Activated CD4-positive, alpha-beta memory T cell treated with anti-CD3 and anti-CD28 coated beads for 36 hours (primary cell): ENCODE measurements around the gene ACSF2. TPM values are rescaled to one million over a fixed set of nuclear protein-coding genes. Genes with fewer than 3 reads are reported as not detected.

Experiments
- CTCF ChIA-PET: fragments of 350-600 bp; sonication (Branson Sonifier 250); formaldehyde crosslinking; loops from one replicate; lab custom pipeline; 2021; ENCODE audit warnings: antibody characterized with exemption, inconsistent platforms; lab: Charles Lee
- POLR2A ChIA-PET: fragments of 350-600 bp; sonication (Branson Sonifier 250); formaldehyde crosslinking; loops from one replicate; lab custom pipeline; 2021; ENCODE audit warnings: antibody characterized with exemption; lab: Charles Lee
- DNase-seq: peaks from one replicate; pipeline ENCODE4 v3.0.0-alpha.2; 2020
- H3K27ac Mint-ChIP-seq: one replicate; pipeline ENCODE4 v1.8.0; 2021; ENCODE audit warnings: mixed read lengths
- H3K27me3 Mint-ChIP-seq: one replicate; pipeline ENCODE4 v1.8.0; 2021; ENCODE audit warnings: mixed read lengths
- H3K36me3 Mint-ChIP-seq: one replicate; pipeline ENCODE4 v1.8.0; 2021; ENCODE audit warnings: mixed read lengths
- H3K4me1 Mint-ChIP-seq: one replicate; pipeline ENCODE4 v1.8.0; 2021; ENCODE audit warnings: low read depth, mixed read lengths
- H3K4me3 Mint-ChIP-seq: one replicate; pipeline ENCODE4 v1.8.0; 2021; ENCODE audit warnings: mild to moderate bottlenecking, mixed read lengths
- H3K9me3 Mint-ChIP-seq: one replicate; pipeline ENCODE4 v1.8.0; 2021; ENCODE audit warnings: mixed read lengths
- intact Hi-C: fragments of 100-400 bp; cut with micrococcal nuclease; formaldehyde crosslinking; loops from one replicate; pipeline ENCODE4 v1.15.1; 2023
- total RNA-seq, 2 experiments: library from RNA; stranded (reverse); gene quantifications; one replicate each; pipeline ENCODE4 v1.2.3, GENCODE V29; 2021

The ACSF2 gene
- total RNA-seq, 2 experiments from 2014 or later, result 20.1 to 23.6 TPM

DNA sequence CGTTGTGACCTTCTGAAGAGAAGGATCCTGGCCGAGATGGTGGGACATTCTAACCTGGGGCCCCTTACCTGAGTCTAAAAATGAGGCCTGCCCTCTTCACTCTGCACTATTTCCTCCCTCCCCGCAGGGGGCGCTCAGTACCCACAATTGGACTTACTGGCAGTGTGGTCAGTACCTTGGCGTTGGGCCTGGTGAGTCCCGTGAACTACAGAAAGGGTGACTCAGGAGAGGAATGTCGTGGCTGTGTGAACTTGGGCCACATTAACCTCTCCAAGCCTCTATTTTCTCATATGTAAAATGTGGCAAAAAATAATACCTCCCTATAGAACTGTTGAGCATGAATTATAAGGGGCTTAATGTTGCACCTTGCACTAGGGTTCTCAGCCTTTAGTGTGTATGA lies 56.5 kb downstream of the ACSF2 start:
- peak; percentile 88 for DNase-seq
- ChIA-PET POLR2A (no interaction called here), CTCF (interaction anchor here (0.5 to 3.4 kb wide), 16 partner anchors 18 to 180 kb away, joined by 3 to 19 read pairs (median 3); partner anchors contain the start of gene LRRC59)
- Mint-ChIP-seq H3K9me3 (no peaks in the 10 kb centered on the region), H3K27me3 (no peaks in the 10 kb centered on the region), H3K27ac (no peak overlapping the region), H3K4me3 (no peak overlapping the region), H3K4me1 (peaks cover 26% of the 10 kb centered on the region), H3K36me3 (peaks cover 20% of the 10 kb centered on the region)
- intact Hi-C loops, result loop anchor here (1.0 kb wide), 3 partner anchors 29 to 144 kb away; no protein-coding TSS in a partner anchor

DNA sequence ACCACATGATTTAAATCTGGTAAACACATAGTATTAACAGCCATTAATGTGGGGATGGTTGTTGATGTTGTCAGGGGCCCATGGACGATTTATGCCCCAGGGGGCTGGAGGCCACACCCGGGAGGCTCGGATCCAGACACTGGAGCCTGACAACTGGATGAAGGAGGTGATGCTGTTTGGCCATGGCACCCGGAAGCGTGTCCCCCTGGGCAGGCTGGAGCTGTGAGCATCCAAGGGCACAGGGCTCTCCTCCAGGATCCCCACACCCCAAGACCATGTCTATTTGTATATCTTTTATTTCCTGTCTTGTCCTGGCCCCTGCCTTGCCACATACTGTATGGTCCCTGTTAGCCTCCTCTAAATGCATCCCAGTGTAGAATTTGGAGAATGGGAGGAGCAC lies 57.2 kb downstream of the ACSF2 start:
- H3K27me3 Mint-ChIP-seq, result no peaks in the 10 kb centered on the region
- H3K9me3 Mint-ChIP-seq, result no peaks in the 10 kb centered on the region
- ChIA-PET POLR2A (interaction anchor here (0.6 kb wide), 1 partner anchor 271 kb away, joined by 4 read pairs; no protein-coding TSS in a partner anchor), CTCF (interaction anchor here (0.5 to 3.4 kb wide), 10 partner anchors 17 to 179 kb away, joined by 3 to 19 read pairs (median 3); partner anchors contain the start of gene LRRC59)
- no peak overlapping the region for H3K27ac Mint-ChIP-seq
- intact Hi-C loops, result no loop called here
- no peak overlapping the region for H3K4me3 Mint-ChIP-seq
- H3K36me3 Mint-ChIP-seq, result peaks cover 20% of the 10 kb centered on the region
- DNase-seq, result no peak
- H3K4me1 Mint-ChIP-seq, result peaks cover 28% of the 10 kb centered on the region

DNA sequence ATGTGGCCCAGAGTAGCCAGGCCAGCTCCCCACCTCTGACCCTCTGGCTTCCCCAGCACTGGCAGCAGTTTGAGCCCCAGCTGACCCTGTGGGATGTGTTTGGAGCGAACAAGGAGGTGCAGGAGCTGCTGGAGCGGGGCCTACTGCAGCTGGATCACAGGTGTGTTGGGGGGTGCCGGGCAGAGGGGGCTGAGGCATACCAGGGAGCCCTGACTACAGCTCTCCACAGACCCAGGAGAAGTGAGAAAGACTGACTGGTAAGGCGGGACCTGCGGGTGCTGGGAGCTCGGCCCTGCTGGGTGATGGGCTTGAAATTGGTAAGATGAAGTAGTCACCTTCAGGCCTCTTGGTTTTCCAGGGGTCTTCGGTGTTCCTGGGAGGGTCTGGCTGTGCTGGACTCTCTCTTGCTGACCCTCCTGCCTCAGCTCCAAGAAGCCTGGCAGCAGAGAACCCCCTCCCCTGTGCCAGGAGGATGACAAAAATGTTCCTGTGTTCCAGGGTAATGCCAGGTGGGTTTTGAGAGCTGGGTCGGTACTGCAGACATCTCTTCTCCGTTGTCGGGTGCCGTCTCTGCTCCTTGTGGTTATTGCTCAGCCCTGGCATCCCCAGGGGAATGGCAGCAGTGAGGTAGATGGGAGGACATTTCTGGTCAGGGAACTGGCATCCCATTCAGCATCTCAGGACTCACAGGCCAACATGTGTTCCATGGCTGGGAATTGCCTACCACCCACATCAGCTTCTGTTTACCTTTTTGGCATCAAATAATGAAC lies 58.6 kb downstream of the ACSF2 start:
- Mint-ChIP-seq H3K4me3 (no peak overlapping the region), H3K36me3 (peaks cover 20% of the 10 kb centered on the region), H3K9me3 (no peaks in the 10 kb centered on the region), H3K27me3 (no peaks in the 10 kb centered on the region), H3K4me1 (peaks cover 25% of the 10 kb centered on the region), H3K27ac (no peak overlapping the region)
- intact Hi-C loops, result no loop called here
- DNase-seq, result no peak
- ChIA-PET CTCF (interaction anchor here (0.5 to 3.4 kb wide), 9 partner anchors 13 to 357 kb away, joined by 3 to 19 read pairs (median 3); no protein-coding TSS in a partner anchor), POLR2A (interaction anchor here (0.6 to 0.9 kb wide), 2 partner anchors 28 to 208 kb away, joined by 3 to 4 read pairs; no protein-coding TSS in a partner anchor)

DNA sequence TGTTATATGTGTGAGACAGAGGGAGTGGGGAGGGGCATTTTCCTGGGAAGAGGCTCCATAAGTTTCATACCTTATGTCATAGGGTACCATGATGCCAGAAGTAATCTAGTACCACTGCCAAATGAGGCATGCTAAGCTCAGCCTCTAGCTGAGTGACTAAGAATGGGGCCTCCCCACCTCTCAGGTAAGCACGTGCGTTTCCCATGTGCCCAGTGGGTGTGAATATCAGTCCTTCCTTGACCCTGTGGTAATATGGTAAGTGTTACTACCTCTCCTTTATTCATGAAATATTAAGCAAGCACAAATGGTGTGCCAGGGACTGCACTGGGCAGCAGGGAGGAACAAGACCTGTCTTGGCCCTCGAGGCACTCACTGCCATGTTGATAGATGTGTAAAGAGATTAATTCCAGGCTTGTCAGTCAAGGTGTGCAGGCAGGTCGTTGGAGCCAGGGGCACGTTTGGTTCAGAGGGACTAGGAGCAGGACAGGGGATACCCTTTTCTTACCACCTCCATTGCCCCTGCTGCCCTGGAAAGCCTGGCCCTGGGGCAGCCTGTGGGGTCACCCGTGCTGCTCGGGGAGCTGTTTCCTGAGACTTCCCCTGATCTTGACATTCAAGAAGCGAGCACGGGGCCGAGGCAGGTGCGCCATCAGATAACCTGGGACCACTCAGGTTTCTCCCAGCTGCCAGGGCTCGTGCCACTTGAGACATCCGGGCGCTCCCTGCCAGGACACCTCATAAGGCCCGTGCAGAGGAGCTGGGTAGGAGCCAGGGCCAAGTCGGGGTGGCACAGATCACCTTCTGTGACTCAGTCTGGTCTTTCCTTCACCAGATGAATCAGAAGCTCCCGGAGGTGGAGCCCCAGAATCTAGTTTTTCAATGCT lies 61.4 kb downstream of the ACSF2 start:
- intact Hi-C loops, result no loop called here
- H3K4me1 Mint-ChIP-seq, result peaks cover 12% of the 10 kb centered on the region
- ChIA-PET CTCF (interaction anchor here (0.6 to 1.4 kb wide), 5 partner anchors 8 to 56 kb away, joined by 3 to 4 read pairs (median 4); no protein-coding TSS in a partner anchor), POLR2A (interaction anchor here (0.9 kb wide), 1 partner anchor 55 kb away, joined by 3 read pairs; no protein-coding TSS in a partner anchor)
- no peaks in the 10 kb centered on the region for H3K9me3 Mint-ChIP-seq
- H3K4me3 Mint-ChIP-seq, result no peak overlapping the region
- peaks cover 17% of the 10 kb centered on the region for H3K36me3 Mint-ChIP-seq
- H3K27me3 Mint-ChIP-seq, result no peaks in the 10 kb centered on the region
- peak; percentile 47 for DNase-seq
- no peak overlapping the region for H3K27ac Mint-ChIP-seq

DNA sequence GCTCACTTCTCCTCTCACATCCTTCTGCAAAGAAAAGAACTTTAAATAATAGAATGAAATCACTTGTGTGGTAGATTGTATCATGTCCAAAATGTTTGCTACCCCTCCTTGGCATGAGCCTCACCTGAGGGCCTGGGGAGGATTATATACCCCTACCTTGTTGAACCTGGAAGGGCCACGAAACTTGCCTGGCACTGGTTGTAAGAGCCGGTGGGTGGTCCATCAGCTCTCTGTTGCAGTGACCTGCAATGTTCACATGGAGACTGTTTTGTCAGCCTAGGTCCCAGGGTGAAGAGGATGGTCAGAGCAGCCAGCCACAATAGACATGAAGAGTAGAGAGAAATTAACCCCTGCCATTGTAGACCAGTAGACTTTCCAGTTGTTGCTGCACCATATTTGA lies 62.9 kb downstream of the ACSF2 start:
- Mint-ChIP-seq H3K27ac (no peak overlapping the region), H3K4me1 (peaks cover 8% of the 10 kb centered on the region), H3K27me3 (no peaks in the 10 kb centered on the region), H3K4me3 (no peak overlapping the region), H3K9me3 (no peaks in the 10 kb centered on the region), H3K36me3 (peaks cover 11% of the 10 kb centered on the region)
- no peak for DNase-seq
- ChIA-PET POLR2A (no interaction called here), CTCF (interaction anchor here (1.0 to 1.4 kb wide), 2 partner anchors 9 to 13 kb away, joined by 3 to 4 read pairs; no protein-coding TSS in a partner anchor)
- intact Hi-C loops, result no loop called here

DNA sequence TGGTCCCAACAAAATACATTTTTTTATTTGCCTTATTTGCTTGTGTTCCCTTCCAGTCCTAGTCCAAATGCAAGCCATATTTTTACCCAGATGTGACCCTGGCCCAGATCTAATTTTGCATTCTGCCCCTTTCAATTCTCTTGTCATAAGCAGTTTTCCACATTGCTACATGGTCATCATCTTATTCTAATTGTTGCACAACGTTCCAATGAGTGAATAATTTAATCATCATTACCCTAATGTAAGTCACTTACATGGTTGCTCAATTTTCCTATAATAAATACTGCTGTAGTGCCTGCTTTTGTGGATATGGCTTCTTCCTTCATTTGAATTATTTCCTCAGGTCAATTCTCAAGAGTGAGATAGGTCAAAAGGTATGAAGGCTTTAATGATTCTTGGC lies 65.5 kb downstream of the ACSF2 start:
- Mint-ChIP-seq H3K4me3 (no peak overlapping the region), H3K27me3 (peaks cover under 1% of the 10 kb centered on the region)

DNA sequence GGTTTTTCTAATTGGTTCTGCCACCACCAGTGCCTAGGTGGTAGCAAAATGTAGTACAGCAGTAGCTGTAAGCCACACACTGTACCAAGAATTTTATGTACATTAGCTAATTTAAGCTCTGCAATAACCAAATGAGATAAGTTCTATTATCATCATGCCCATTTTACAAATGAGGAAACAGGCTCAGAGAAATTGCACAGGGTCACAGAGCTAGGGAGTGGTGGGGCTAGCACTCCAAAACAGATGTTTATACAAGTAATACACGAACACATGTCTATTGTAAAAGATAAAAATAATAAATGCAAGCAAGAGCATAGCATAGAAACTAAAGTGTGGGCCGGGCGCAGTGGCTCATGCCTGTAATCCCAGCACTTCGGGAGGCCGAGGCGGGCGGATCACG lies 66.2 kb downstream of the ACSF2 start:
- ChIA-PET CTCF (interaction anchor here (0.7 to 2.3 kb wide), 2 partner anchors 9 to 13 kb away, joined by 4 to 8 read pairs; no protein-coding TSS in a partner anchor), POLR2A (no interaction called here)
- H3K9me3 Mint-ChIP-seq, result no peaks in the 10 kb centered on the region
- intact Hi-C loops, result no loop called here
- H3K4me1 Mint-ChIP-seq, result peaks cover 8% of the 10 kb centered on the region
- no peak overlapping the region for H3K4me3 Mint-ChIP-seq
- peaks cover 2% of the 10 kb centered on the region for H3K27me3 Mint-ChIP-seq
- H3K27ac Mint-ChIP-seq, result no peak overlapping the region
- DNase-seq, result no peak
- no peaks in the 10 kb centered on the region for H3K36me3 Mint-ChIP-seq

More for the DNA sequence above, 65.5 kb downstream of the ACSF2 start:
- Mint-ChIP-seq H3K9me3 (no peaks in the 10 kb centered on the region), H3K27ac (no peak overlapping the region), H3K4me1 (peaks cover 8% of the 10 kb centered on the region), H3K36me3 (no peaks in the 10 kb centered on the region)
- ChIA-PET POLR2A (no interaction called here), CTCF (no interaction called here)
- intact Hi-C loops, result no loop called here
- no peak for DNase-seq

DNA sequence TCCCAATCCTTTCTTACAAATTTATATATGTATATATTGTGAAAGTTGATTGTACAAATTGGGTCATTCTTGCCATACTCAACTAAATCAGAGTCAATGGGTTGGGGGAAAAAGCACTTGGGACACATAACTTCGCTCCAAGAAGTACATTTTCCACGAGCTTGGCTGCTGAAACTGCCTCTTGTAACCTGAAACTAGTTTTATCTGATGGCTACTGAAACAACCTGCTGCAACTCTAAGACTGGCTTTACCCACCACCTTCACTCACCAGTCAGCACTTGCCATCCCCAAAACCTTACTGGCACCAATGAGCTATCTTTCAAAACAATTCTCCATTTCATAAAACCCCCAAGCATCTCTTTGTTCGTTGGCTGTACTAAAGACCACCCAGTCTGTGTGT lies 67.7 kb downstream of the ACSF2 start:
- H3K4me3 Mint-ChIP-seq, result no peak overlapping the region
- ChIA-PET POLR2A (no interaction called here), CTCF (interaction anchor here (2.3 kb wide), 1 partner anchor 14 kb away, joined by 8 read pairs; no protein-coding TSS in a partner anchor)
- no peaks in the 10 kb centered on the region for H3K4me1 Mint-ChIP-seq
- intact Hi-C loops, result no loop called here
- H3K27ac Mint-ChIP-seq, result no peak overlapping the region
- no peaks in the 10 kb centered on the region for H3K36me3 Mint-ChIP-seq
- peaks cover 2% of the 10 kb centered on the region for H3K27me3 Mint-ChIP-seq
- DNase-seq, result no peak
- no peaks in the 10 kb centered on the region for H3K9me3 Mint-ChIP-seq

DNA sequence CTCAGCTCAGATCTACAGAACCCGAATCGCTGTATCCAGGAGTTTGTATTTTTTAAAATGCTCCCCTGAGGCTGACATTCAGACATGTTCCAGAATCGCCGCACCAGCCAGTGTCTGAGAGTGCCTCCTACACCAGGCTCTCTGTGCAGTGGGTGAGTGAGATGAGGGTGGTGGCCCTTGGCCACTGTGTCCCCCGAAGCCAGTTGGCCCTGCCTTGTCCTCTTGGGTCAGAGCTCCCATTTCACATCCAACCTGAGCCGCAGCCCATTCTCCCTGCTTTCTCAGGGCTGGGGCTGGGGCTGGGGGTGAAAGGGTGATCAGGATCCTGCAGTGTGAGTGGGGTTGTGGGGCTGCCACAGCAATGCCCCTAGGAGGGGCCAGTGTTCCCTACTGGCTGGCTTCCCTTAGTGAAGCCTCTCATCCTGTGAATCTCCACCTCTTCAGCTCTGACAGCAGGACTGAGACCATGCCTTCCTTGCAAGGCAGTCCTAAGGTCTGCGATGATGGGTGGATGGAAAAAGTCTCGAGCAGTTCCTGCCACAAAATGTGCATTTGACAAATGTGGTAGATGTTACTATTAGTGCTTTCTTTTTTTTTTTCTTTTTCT lies 69.3 kb downstream of the ACSF2 start:
- Mint-ChIP-seq H3K27ac (no peak overlapping the region), H3K4me1 (no peaks in the 10 kb centered on the region), H3K4me3 (no peak overlapping the region), H3K27me3 (peaks cover 2% of the 10 kb centered on the region), H3K9me3 (no peaks in the 10 kb centered on the region), H3K36me3 (no peaks in the 10 kb centered on the region)
- POLR2A ChIA-PET, result no interaction called here
- no peak for DNase-seq
- CTCF ChIA-PET, result no interaction called here
- intact Hi-C loops, result no loop called here

DNA sequence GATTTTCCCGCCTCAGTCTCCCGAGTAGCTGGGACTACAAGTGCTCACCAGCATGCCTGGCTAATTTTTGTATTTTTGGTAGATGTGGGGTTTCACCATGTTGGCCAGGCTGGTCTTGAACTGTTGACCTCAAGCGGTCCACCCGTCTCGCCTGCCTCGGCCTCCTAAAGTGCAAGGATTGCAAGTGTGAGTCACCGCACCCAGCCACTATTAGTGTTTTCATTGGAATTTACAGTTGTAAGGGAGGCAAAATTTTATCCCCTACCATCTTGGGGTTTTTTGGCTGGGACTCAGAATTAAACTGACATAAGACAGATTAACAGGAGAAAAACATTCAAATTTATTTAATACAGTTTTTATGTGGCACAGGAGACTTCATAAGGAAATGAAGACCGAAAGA lies 69.9 kb downstream of the ACSF2 start:
- H3K4me3 Mint-ChIP-seq, result no peak overlapping the region
- H3K9me3 Mint-ChIP-seq, result no peaks in the 10 kb centered on the region
- DNase-seq, result no peak
- peaks cover 2% of the 10 kb centered on the region for H3K27me3 Mint-ChIP-seq
- CTCF ChIA-PET, result no interaction called here
- H3K27ac Mint-ChIP-seq, result no peak overlapping the region
- intact Hi-C loops, result no loop called here
- H3K36me3 Mint-ChIP-seq, result no peaks in the 10 kb centered on the region
- no peaks in the 10 kb centered on the region for H3K4me1 Mint-ChIP-seq
- POLR2A ChIA-PET, result no interaction called here

DNA sequence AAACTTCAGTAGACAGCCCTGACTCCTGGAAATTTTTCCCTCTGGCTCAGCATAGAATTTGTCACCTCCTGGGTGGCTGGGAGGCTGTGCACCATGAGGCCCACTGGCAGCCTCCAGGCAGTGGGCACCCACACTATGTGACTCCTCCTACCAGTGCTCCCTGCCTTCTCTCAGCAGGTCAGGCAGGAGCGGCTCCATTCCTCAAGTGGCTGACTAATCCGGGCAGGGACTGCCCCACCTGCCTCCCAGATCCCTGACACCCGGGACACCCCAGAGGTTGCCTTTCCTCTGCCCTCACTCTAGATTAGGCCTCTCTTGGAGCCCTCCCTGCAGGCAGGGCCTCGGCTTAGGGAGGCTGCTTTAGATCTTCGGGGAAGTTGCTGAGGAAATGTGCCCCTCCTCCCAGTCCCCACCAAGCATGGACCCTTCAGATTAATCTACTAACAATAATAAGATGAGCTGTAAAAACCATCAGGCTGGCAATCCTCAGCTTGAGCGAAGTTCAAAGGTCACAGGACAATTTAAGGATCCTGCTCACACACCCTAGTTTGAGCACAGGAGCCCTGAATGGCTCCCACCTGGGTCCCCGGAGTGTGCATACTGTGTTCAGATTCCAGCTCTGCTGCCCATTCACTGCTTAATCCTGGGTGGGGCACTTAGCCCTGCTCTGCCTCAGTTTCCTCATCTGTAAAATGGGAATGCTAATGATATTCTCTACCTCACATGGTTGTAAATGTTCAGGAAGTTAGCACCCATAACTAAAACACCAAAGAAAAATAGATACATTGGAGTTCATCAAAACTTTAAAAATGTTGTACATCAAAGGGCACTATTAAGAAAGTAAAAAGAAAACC lies 72.2 kb downstream of the ACSF2 start:
- Mint-ChIP-seq H3K9me3 (no peaks in the 10 kb centered on the region), H3K27ac (no peak overlapping the region), H3K36me3 (no peaks in the 10 kb centered on the region), H3K4me1 (no peaks in the 10 kb centered on the region), H3K27me3 (peaks cover 2% of the 10 kb centered on the region), H3K4me3 (no peak overlapping the region)
- intact Hi-C loops, result no loop called here
- CTCF ChIA-PET, result interaction anchor here (1.4 kb wide), 1 partner anchor 14 kb away, joined by 3 read pairs; no protein-coding TSS in a partner anchor
- DNase-seq, result no peak
- POLR2A ChIA-PET, result no interaction called here
